ENCODE measurements around the gene SUMO3.

DNA sequence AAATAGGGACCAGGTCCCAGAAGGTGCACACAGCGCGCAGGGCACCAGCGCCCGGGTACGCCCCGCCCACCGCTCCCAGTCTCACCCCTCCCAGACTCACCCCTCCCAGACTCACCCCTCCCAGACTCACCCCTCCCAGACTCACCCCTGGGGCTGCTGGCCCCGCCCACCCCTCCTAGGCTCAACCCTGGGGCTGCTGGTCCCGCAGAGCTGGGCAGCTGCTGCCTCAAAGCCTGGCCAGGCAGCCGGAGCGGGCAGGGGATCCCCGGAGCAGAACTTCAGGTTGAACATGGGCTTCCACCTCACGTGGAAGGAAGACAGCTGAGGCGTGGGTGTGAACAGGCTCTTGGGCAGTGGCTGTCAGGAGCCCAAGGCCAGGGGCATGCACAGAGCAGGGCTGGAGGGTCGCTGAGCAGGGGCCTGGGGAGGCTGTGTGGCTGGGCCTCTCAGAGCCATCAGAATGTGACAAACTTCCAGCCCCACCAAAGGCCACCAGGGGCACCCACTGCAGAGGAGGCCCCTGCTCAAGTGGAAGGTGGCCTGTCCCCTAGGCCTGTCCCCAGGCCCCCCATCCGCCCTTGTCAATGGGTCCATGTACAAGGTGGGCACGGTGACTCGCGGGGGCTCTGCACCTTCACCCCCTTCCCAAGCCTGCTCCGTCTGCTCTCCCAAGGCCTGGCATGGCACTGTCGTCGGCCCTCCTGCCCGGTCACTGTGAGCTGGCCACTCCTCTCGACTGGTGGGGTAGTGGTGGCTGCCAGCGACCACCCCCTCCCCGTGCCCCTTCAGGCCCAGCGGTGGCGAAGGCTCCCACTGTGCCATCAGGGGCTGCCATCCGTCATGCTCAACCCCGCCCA, 20.4 kb upstream of the SUMO3 start:
- TF ChIP-seq CTCF (IDR thresholded peaks at IDR 0.05; ENCODE audit: control extremely low read depth in 1 of 3, insufficient read depth in 1 of 3, low read depth in 1 of 3, low read length in 3 of 3) = no peak
- TF ChIP-seq MAFK (IDR thresholded peaks at IDR 0.05; ENCODE audit: low read depth, low read length) = no peak
- TF ChIP-seq POLR2AphosphoS5 (IDR thresholded peaks at IDR 0.05; ENCODE audit: low read depth, low read length) = no peak
